ENCODE data around the gene MUL1. TPM values are rescaled to one million over a fixed set of nuclear protein-coding genes. Genes with fewer than 3 reads are reported as not detected.

MUL1 gene
- polyA plus RNA-seq, 2 of the 4 experiments (the other 2 are of a cell fraction) = 20.0 to 24.5 TPM

- H3K9me3 ChIP-seq = no peaks in the 10 kb centered on the region
- FAIRE-seq (no peak), ATAC-seq (peak; percentile 57 to 66), DNase-seq (ENCODE audit: low read depth in 1 of 2, low spot score in 1 of 2) (peak; percentile 50 to 75)
- TF ChIP-seq MAFK (IDR thresholded peaks at IDR 0.05; ENCODE audit: partially characterized antibody) (no peak), JUN (IDR thresholded peaks at IDR 0.05) (peak in 1 of 2 experiments; percentile 57; a peak in 2 of 5 replicates), POLR2A (IDR thresholded peaks at IDR 0.05; ENCODE audit: low read length) (peak; percentile 17; the same call in 1 of the 2 replicates), MAX (IDR thresholded peaks at IDR 0.05) (peak; percentile 43; the same call in 1 of the 2 replicates), SMC3 (IDR thresholded peaks at IDR 0.05) (peak; percentile 9; the same call in 2 of the 3 replicates)
- H3K4me2 ChIP-seq = peak overlapping the region; percentile 86
- POLR2A ChIA-PET = interaction anchor here (0.6 to 3.4 kb wide), 6 partner anchors 8 to 266 kb away, joined by 3 to 21 read pairs (median 6); partner anchors contain the start of gene MUL1
- peaks cover 20% of the 10 kb centered on the region for H3K4me1 ChIP-seq
- CTCF ChIA-PET = interaction anchor here (0.6 to 4.7 kb wide), 8 partner anchors 8 to 249 kb away, joined by 3 to 28 read pairs (median 3); no protein-coding TSS in a partner anchor
- H3K4me3 ChIP-seq = peak overlapping the region; percentile 95
- 16% methylated on average over 7 of the region's 51 CpGs for WGBS (ENCODE audit: missing lambda C conversion rate)
- H3K27ac ChIP-seq = peak overlapping the region; percentile 98 to 99
Measured at GRCh38 chr1:20486457-20487235, 21.3 kb downstream of the MUL1 start.

GRCh38 chr1:20485527-20486456, 22.2 kb downstream of the MUL1 start, which contains the start of gene CAMK2N1:
CAMK2N1 (minus strand) TSS chr1:20486210; CDS start chr1:20485379, 831 bp downstream.
- no peaks in the 10 kb centered on the region for H3K9me3 ChIP-seq
- peak within 1 kb of the TSS; percentile 86 for H3K4me2 ChIP-seq
- peak within 1 kb of the TSS; percentile 98 to 99 for H3K27ac ChIP-seq
- POLR2A ChIA-PET = interaction anchor here (0.6 to 3.4 kb wide), 8 partner anchors 9 to 297 kb away, joined by 3 to 21 read pairs (median 6); partner anchors contain the start of gene MUL1
- WGBS (ENCODE audit: missing lambda C conversion rate) = 1% methylated on average over 8 of the region's 104 CpGs
- TF ChIP-seq USF2 (IDR thresholded peaks at IDR 0.05) = no peak
- no peak for TF ChIP-seq FOXS1 (CRISPR knock-in tag; IDR thresholded peaks at IDR 0.05)
- TF ChIP-seq MAFK (IDR thresholded peaks at IDR 0.05; ENCODE audit: partially characterized antibody) = no peak
- TF ChIP-seq JUN (IDR thresholded peaks at IDR 0.05) = no peak; a peak in 1 of 5 replicates
- CTCF ChIA-PET = interaction anchor here (0.6 to 4.7 kb wide), 8 partner anchors 8 to 273 kb away, joined by 3 to 28 read pairs (median 3); no protein-coding TSS in a partner anchor
- peak within 1 kb of the TSS; percentile 95 for H3K4me3 ChIP-seq
- FAIRE-seq (no peak), DNase-seq (ENCODE audit: low read depth in 1 of 2, low spot score in 1 of 2) (peak; percentile 64 to 66), ATAC-seq (peak; percentile 72 to 77)
- peaks cover 29% of the 10 kb centered on the region for H3K4me1 ChIP-seq

- FAIRE-seq = no peak
- H3K9me3 ChIP-seq = no peaks in the 10 kb centered on the region
- peak overlapping the region; percentile 86 for H3K4me2 ChIP-seq
- peaks cover 36% of the 10 kb centered on the region for H3K4me1 ChIP-seq
- no peak for ATAC-seq
- WGBS (ENCODE audit: missing lambda C conversion rate) = 2% methylated on average over 14 of the region's 89 CpGs
- peak overlapping the region; percentile 98 to 99 for H3K27ac ChIP-seq
- ChIA-PET POLR2A (interaction anchor here (0.6 to 3.4 kb wide), 5 partner anchors 8 to 289 kb away, joined by 3 to 21 read pairs (median 4); partner anchors contain the start of gene MUL1), CTCF (interaction anchor here (0.6 to 4.7 kb wide), 12 partner anchors 9 to 272 kb away, joined by 3 to 28 read pairs (median 4); no protein-coding TSS in a partner anchor)
- no peak for DNase-seq (ENCODE audit: low read depth in 1 of 2, low spot score in 1 of 2)
- peak overlapping the region; percentile 95 for H3K4me3 ChIP-seq
- no peak for TF ChIP-seq FOSL2 (IDR thresholded peaks at IDR 0.05)
- TF ChIP-seq FOSL2 (CRISPR knock-in tag; IDR thresholded peaks at IDR 0.05) = no peak
- no peak for TF ChIP-seq RCOR1 (IDR thresholded peaks at IDR 0.05; ENCODE audit: low read depth, low read length)
- TF ChIP-seq HEYL (CRISPR knock-in tag; IDR thresholded peaks at IDR 0.05) = no peak
- TF ChIP-seq ZNF302 (CRISPR knock-in tag; IDR thresholded peaks at IDR 0.05) = no peak
- no peak for TF ChIP-seq PBX3 (IDR thresholded peaks at IDR 0.05)
- TF ChIP-seq MYC (IDR thresholded peaks at IDR 0.05; ENCODE audit: borderline replicate concordance, low read length) = no peak
- TF ChIP-seq FOXS1 (CRISPR knock-in tag; IDR thresholded peaks at IDR 0.05) = no peak
- no peak for TF ChIP-seq NR3C1 (IDR thresholded peaks at IDR 0.05)
- no peak for TF ChIP-seq HOXB5 (CRISPR knock-in tag; IDR thresholded peaks at IDR 0.05)
- no peak for TF ChIP-seq HDAC2 (IDR thresholded peaks at IDR 0.05)
- no peak for TF ChIP-seq REST (IDR thresholded peaks at IDR 0.05)
- TF ChIP-seq ESRRA (IDR thresholded peaks at IDR 0.05; ENCODE audit: borderline replicate concordance, low read length) = no peak
- no peak for TF ChIP-seq RAD21 (conservative IDR thresholded peaks at IDR 0.05 in 1 of 2, IDR thresholded peaks at IDR 0.05 in 1 of 2)
Measured at GRCh38 chr1:20484519-20485462, 23.2 kb downstream of the MUL1 start.

All from A549 (cell line).